K562 (cell line): ENCODE results near the gene HPCAL1. TPM values are rescaled to one million over a fixed set of nuclear protein-coding genes. Genes with fewer than 3 reads are reported as not detected.

ENCODE experiments used
- ATF3 ChIP-seq, 2 experiments: fragments of 450-650 bp in 1 of 2; sonication (generic) in 1 of 2; formaldehyde crosslinking in 1 of 2; IDR thresholded peaks in 1 of 2; conservative IDR thresholded peaks in 1 of 2; 2 replicates each; pipeline versions ENCODE4 v1.6.1 to v1.8.1; 2016 to 2023; ENCODE audit warnings: mild to moderate bottlenecking in 2 of 2, moderate library complexity in 2 of 2, inconsistent platforms in 1 of 2, missing genetic modification reagents in 1 of 2
- CHD7 ChIP-seq: fragments of 200-600 bp; sonication (generic); IDR thresholded peaks from one replicate; pipeline ENCODE4 v1.6.1; 2012; ENCODE audit warnings: mild to moderate bottlenecking, low read depth, low read length, inconsistent platforms
- polyA plus RNA-seq, 8 experiments: library from polyadenylated mRNA; depleted of rRNA in 4 of 8; stranded (reverse) in 5 of 8; unstranded in 3 of 8; fragments of >200 nt; fragmentation: Nextera tagmentation in 2 of 8; fragmentation: Illumina TruSeq in 1 of 8; extraction: Ambion mirVana in 2 of 8; extraction: Trizol in 1 of 8; gene quantifications; 2 replicates each; pipeline versions ENCODE4 v1.2.1 to v1.2.3, GENCODE V29; 2011 to 2014; ENCODE audit warnings: inconsistent platforms in 1 of 8, missing spikeins in 1 of 8
- total RNA-seq, 7 experiments: library from RNA; depleted of rRNA in 6 of 7; stranded (reverse); fragments of >200 nt in 6 of 7; fragmentation: Illumina TruSeq in 2 of 7; extraction: Trizol in 2 of 7; gene quantifications; 2 replicates each; pipeline versions ENCODE4 v1.2.1 to v1.2.3, GENCODE V29; 2011 to 2021; ENCODE audit warnings: low replicate concordance in 1 of 7

HPCAL1 gene
- total and polyA plus RNA-seq, 9 of the 15 experiments (the other 6 are each of a cell fraction or from before 2014, with no cell fraction given), result 2.7 to 65.5 (median 23.9) TPM

- TF ChIP-seq CHD7 (no peak), ATF3 (IDR thresholded peaks at IDR 0.05) (no peak), ATF3 (CRISPR knock-in tag; conservative IDR thresholded peaks at IDR 0.05) (no peak)
Observed at GRCh38 chr2:10428924-10429323, 126.2 kb downstream of the HPCAL1 start (continued).
